GM20000 (cell line): ENCODE measurements around the gene BIRC7.

ENCODE experiments used
- DNase-seq: peaks from one replicate; pipeline ENCODE4 v3.0.0; 2012; ENCODE audit warnings: low spot score
- CTCF ChIP-seq: IDR thresholded peaks from 2 replicates; pipeline ENCODE4 v1.5.1; 2012; ENCODE audit warnings: mild to moderate bottlenecking, control low read depth; ENCODE audit errors: extremely low read depth, missing control alignments

The BIRC7 gene

GRCh38 chr20:63196768-63197470 is 38.8 kb upstream of the BIRC7 start:
- DNase-seq, result no peak
- no peak for TF ChIP-seq CTCF

- no peak for DNase-seq
- TF ChIP-seq CTCF, result no peak
Observed at GRCh38 chr20:63198606-63199005, 37.1 kb upstream of the BIRC7 start.

GRCh38 chr20:63202021-63202420 is 33.7 kb upstream of the BIRC7 start:
- no peak for TF ChIP-seq CTCF

GRCh38 chr20:63202811-63203526 is 32.7 kb upstream of the BIRC7 start:
- no peak for DNase-seq
- TF ChIP-seq CTCF, result no peak

More at GRCh38 chr20:63202021-63202420, 33.7 kb upstream of the BIRC7 start:
- DNase-seq, result no peak

GRCh38 chr20:63204362-63204761 is 31.3 kb upstream of the BIRC7 start:
- TF ChIP-seq CTCF, result no peak
- no peak for DNase-seq

- DNase-seq, result no peak
Observed at GRCh38 chr20:63205896-63206295, 29.8 kb upstream of the BIRC7 start.

More at GRCh38 chr20:63205896-63206295, 29.8 kb upstream of the BIRC7 start:
- TF ChIP-seq CTCF, result no peak
